Measurements from ENCODE around the gene BASP1.

- TF ChIP-seq POLR2AphosphoS5 (IDR thresholded peaks at IDR 0.05; ENCODE audit: low read depth): no peak
- no peak for TF ChIP-seq CTCF (IDR thresholded peaks at IDR 0.05; ENCODE audit: insufficient read depth, low read length)
- no peak for TF ChIP-seq REST (IDR thresholded peaks at IDR 0.05; ENCODE audit: insufficient replicate concordance, low read depth)
- TF ChIP-seq GABPA (IDR thresholded peaks at IDR 0.05; ENCODE audit: low read depth): no peak
- TF ChIP-seq SPI1 (IDR thresholded peaks at IDR 0.05; ENCODE audit: borderline replicate concordance, low read depth): no peak
These were observed 97.6 kb downstream of the BASP1 start for GRCh38 chr5:17314907-17315471.
